HL-60 (cell line): ENCODE measurements around the gene DNAJB5.

Experiments
- DNase-seq, 2 experiments: peaks; one replicate each; pipeline ENCODE4 v3.0.0-alpha.2; 2010 to 2020; ENCODE audit warnings: low read depth in 1 of 2, low spot score in 1 of 2
- H3K27ac ChIP-seq: fragments of 250-450 bp; sonication (Bioruptor Pico); replicated peaks from 2 replicates; pipeline ENCODE4 v1.5.1; 2020; ENCODE audit warnings: mild to moderate bottlenecking, moderate library complexity
- H3K27me3 ChIP-seq: fragments of 250-450 bp; sonication (Bioruptor Pico); 2 replicates; pipeline ENCODE4 v1.5.1; 2021; ENCODE audit warnings: mild to moderate bottlenecking, moderate library complexity; ENCODE audit not compliant: insufficient read depth, poor library complexity, severe bottlenecking
- H3K4me3 ChIP-seq: replicated peaks from 2 replicates; pipeline ENCODE4 v1.5.1; 2011; ENCODE audit warnings: mild to moderate bottlenecking, control low read depth, low read length; ENCODE audit not compliant: insufficient read depth
- GABPA ChIP-seq: IDR thresholded peaks from 2 replicates; pipeline ENCODE4 v1.6.1; 2012; ENCODE audit warnings: low read depth
- POLR2AphosphoS5 ChIP-seq: IDR thresholded peaks from 2 replicates; pipeline ENCODE4 v1.6.1; 2012; ENCODE audit warnings: low read depth
- REST ChIP-seq: IDR thresholded peaks from 2 replicates; pipeline ENCODE4 v1.6.1; 2012; ENCODE audit warnings: low read depth; ENCODE audit not compliant: insufficient replicate concordance
- SPI1 ChIP-seq: IDR thresholded peaks from 2 replicates; pipeline ENCODE4 v1.6.1; 2012; ENCODE audit warnings: low read depth, mild to moderate bottlenecking, borderline replicate concordance
- TF ChIP-seq, protein P1 (sequence below): IDR thresholded peaks from one replicate; pipeline ENCODE4 v1.5.1; 2011; ENCODE audit warnings: low read length, control low read depth, inconsistent platforms; ENCODE audit not compliant: insufficient read depth

The DNAJB5 gene

GRCh38 chr9:34996181-34996904 is 6.8 kb downstream of the DNAJB5 start:
- DNase-seq, result no peak
- no peak overlapping the region for H3K27ac ChIP-seq
- TF ChIP-seq SPI1 (no peak), GABPA (no peak)
- no peaks in the 10 kb centered on the region for H3K27me3 ChIP-seq
- H3K4me3 ChIP-seq, result no peak overlapping the region

GRCh38 chr9:34996905-34997279 is 7.3 kb downstream of the DNAJB5 start:
- H3K4me3 ChIP-seq, result no peak overlapping the region
- TF ChIP-seq REST (no peak), SPI1 (no peak), POLR2AphosphoS5 (no peak), GABPA (no peak)
- TF ChIP-seq, protein P1, sequence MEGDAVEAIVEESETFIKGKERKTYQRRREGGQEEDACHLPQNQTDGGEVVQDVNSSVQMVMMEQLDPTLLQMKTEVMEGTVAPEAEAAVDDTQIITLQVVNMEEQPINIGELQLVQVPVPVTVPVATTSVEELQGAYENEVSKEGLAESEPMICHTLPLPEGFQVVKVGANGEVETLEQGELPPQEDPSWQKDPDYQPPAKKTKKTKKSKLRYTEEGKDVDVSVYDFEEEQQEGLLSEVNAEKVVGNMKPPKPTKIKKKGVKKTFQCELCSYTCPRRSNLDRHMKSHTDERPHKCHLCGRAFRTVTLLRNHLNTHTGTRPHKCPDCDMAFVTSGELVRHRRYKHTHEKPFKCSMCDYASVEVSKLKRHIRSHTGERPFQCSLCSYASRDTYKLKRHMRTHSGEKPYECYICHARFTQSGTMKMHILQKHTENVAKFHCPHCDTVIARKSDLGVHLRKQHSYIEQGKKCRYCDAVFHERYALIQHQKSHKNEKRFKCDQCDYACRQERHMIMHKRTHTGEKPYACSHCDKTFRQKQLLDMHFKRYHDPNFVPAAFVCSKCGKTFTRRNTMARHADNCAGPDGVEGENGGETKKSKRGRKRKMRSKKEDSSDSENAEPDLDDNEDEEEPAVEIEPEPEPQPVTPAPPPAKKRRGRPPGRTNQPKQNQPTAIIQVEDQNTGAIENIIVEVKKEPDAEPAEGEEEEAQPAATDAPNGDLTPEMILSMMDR, result no peak
- DNase-seq, result no peak
- H3K27me3 ChIP-seq, result no peaks in the 10 kb centered on the region
- no peak overlapping the region for H3K27ac ChIP-seq

- H3K27ac ChIP-seq, result no peak overlapping the region
- no peak for DNase-seq
- no peaks in the 10 kb centered on the region for H3K27me3 ChIP-seq
- TF ChIP-seq POLR2AphosphoS5 (no peak), SPI1 (no peak), REST (no peak), GABPA (no peak)
- TF ChIP-seq, protein P1, result no peak
- H3K4me3 ChIP-seq, result no peak overlapping the region
Measured at GRCh38 chr9:34997379-34997781, 7.8 kb downstream of the DNAJB5 start.

- no peak for TF ChIP-seq GABPA
- no peak for TF ChIP-seq SPI1
- TF ChIP-seq, protein P1, result no peak
- no peak for TF ChIP-seq POLR2AphosphoS5
- no peak for TF ChIP-seq REST
- DNase-seq, result no peak
- no peak overlapping the region for H3K4me3 ChIP-seq
- H3K27ac ChIP-seq, result no peak overlapping the region
- H3K27me3 ChIP-seq, result no peaks in the 10 kb centered on the region
Measured at GRCh38 chr9:34998266-34998665, 8.7 kb downstream of the DNAJB5 start.
